K562 (cell line): ENCODE measurements around the gene KHSRP. TPM values are rescaled to one million over a fixed set of nuclear protein-coding genes. Genes with fewer than 3 reads are reported as not detected.
A peak's percentile ranks its signal among the peaks of the same experiment; 100 is the strongest.

Source experiments
- ATAC-seq: fragments of 200-7000 bp; cut with Tn5 transposase; 3 replicates; pipeline ENCODE4 v1.9.1; 2020; ENCODE audit warnings: moderate library complexity
- BruUV-seq: library from RNA; stranded (reverse); fragments of 400-500 nt; replicated peaks from 2 replicates; lab custom pipeline; 2021; lab: Mats Ljungman, UMichigan
- CTCF ChIA-PET: fragments of 300-600 bp; formaldehyde crosslinking; extraction: SDS; loops from one replicate; lab custom pipeline; 2021; ENCODE audit warnings: low intra/inter-chr PET ratio; lab: Yijun Ruan, JAX
- POLR2A ChIA-PET: fragments of 300-600, 350-650 bp; sonication (Branson Sonifier 250); formaldehyde crosslinking; extraction: SDS; loops from one replicate; lab custom pipeline; 2021; ENCODE audit warnings: antibody characterized with exemption, inconsistent platforms; lab: Yijun Ruan, JAX
- DNase-seq, 4 experiments: peaks; one replicate each; pipeline versions ENCODE4 v3.0.0 to v3.0.0-alpha.2; 2011 to 2018; ENCODE audit warnings: low spot score in 3 of 4, mixed read lengths in 3 of 4; ENCODE audit errors: extremely low read depth in 1 of 4
- FAIRE-seq: peaks from 2 replicates; lab custom pipeline; 2011; peaks lifted over from hg19 to GRCh38; lab: Jason Lieb, UNC
- H2AFZ ChIP-seq: 2 replicates; pipeline ENCODE4 v1.6.0; 2011; ENCODE audit warnings: low read depth, low read length, control low read depth, inconsistent platforms
- H3K27ac ChIP-seq: fragments of 200-600 bp; 3 replicates; pipeline ENCODE4 v1.8.0; 2011; ENCODE audit warnings: low read depth, mild to moderate bottlenecking, control low read depth, inconsistent platforms, low read length, moderate library complexity, mixed read lengths; ENCODE audit errors: extremely low read depth
- H3K27me3 ChIP-seq, 2 experiments: fragments of 300-600 bp in 1 of 2; 2 replicates in 1 of 2; 3 replicates in 1 of 2; pipeline versions ENCODE4 v1.6.0 to v1.8.0; 2011; ENCODE audit warnings: inconsistent platforms in 2 of 2, low read length in 2 of 2, mild to moderate bottlenecking in 1 of 2, mixed read lengths in 1 of 2, moderate library complexity in 1 of 2; ENCODE audit not compliant: control insufficient read depth in 2 of 2, insufficient read depth in 2 of 2
- H3K36me3 ChIP-seq: fragments of 300-600 bp; 3 replicates; pipeline ENCODE4 v1.8.0; 2011; ENCODE audit warnings: mild to moderate bottlenecking, low read length, inconsistent platforms; ENCODE audit not compliant: control insufficient read depth, insufficient read depth
- H3K4me1 ChIP-seq, 2 experiments: fragments of 200-600 bp in 1 of 2; replicated peaks in 1 of 2; 2 replicates in 1 of 2; 3 replicates in 1 of 2; pipeline versions ENCODE4 v1.5.1 to v1.8.0; 2011; ENCODE audit warnings: inconsistent platforms in 2 of 2, low read length in 2 of 2, mild to moderate bottlenecking in 1 of 2, mixed read lengths in 1 of 2, moderate library complexity in 1 of 2; ENCODE audit not compliant: control insufficient read depth in 2 of 2, insufficient read depth in 2 of 2
- H3K4me2 ChIP-seq: 2 replicates; pipeline ENCODE4 v1.6.1; 2011; ENCODE audit warnings: low read length, control low read depth, inconsistent platforms, mixed read lengths; ENCODE audit not compliant: insufficient read depth
- H3K4me3 ChIP-seq: fragments of 200-600 bp; sonication (generic), shearing (Covaris generic); 2 replicates; pipeline ENCODE4 v1.5.1; 2016; ENCODE audit warnings: control low read depth, inconsistent platforms
- H3K79me2 ChIP-seq: fragments of 200-600 bp; 3 replicates; pipeline ENCODE4 v1.8.0; 2011; ENCODE audit warnings: low read length, inconsistent platforms; ENCODE audit not compliant: control insufficient read depth, insufficient read depth
- H3K9ac ChIP-seq, 2 experiments: 2 replicates each; pipeline versions ENCODE4 v1.6.0 to v1.6.1; 2011; ENCODE audit warnings: low read depth in 2 of 2, low read length in 2 of 2, control low read depth in 1 of 2, inconsistent platforms in 1 of 2, mild to moderate bottlenecking in 1 of 2, mixed read lengths in 1 of 2; ENCODE audit not compliant: insufficient read depth in 1 of 2
- H3K9me1 ChIP-seq: one replicate; pipeline ENCODE4 v1.6.0; 2011; ENCODE audit warnings: inconsistent platforms, mild to moderate bottlenecking, low read length, moderate library complexity; ENCODE audit not compliant: control insufficient read depth, insufficient read depth
- H3K9me3 ChIP-seq: replicated peaks from 2 replicates; pipeline ENCODE4 v1.5.1; 2011; ENCODE audit warnings: low read depth, low read length, inconsistent platforms; ENCODE audit not compliant: control insufficient read depth, insufficient read depth
- H4K20me1 ChIP-seq: replicated peaks from 2 replicates; pipeline ENCODE4 v1.6.1; 2011; ENCODE audit warnings: low read length, inconsistent platforms, mixed read lengths; ENCODE audit not compliant: control insufficient read depth, insufficient read depth
- CBX8 ChIP-seq: fragments of 200-600 bp; sonication (generic); IDR thresholded peaks from 2 replicates; pipeline ENCODE4 v1.6.1; 2012; ENCODE audit warnings: borderline replicate concordance, mixed run types, low read depth, mild to moderate bottlenecking, moderate library complexity, mixed read lengths, low read length, control low read depth, inconsistent platforms; ENCODE audit not compliant: poor library complexity, severe bottlenecking; ENCODE audit errors: extremely low read depth
- FOXP1 ChIP-seq: sonication (generic); formaldehyde crosslinking; IDR thresholded peaks from 2 replicates; pipeline ENCODE4 v1.8.0; 2022; ENCODE audit warnings: mild to moderate bottlenecking, missing genetic modification reagents
- HEY1 ChIP-seq: fragments of 250-450 bp; sonication (Bioruptor Pico); IDR thresholded peaks from 2 replicates; pipeline ENCODE4 v1.5.0; 2020; ENCODE audit warnings: mild to moderate bottlenecking, moderate library complexity, borderline replicate concordance
- JUNB ChIP-seq: fragments of 450-650 bp; formaldehyde crosslinking; conservative IDR thresholded peaks from 2 replicates; pipeline ENCODE4 v1.4.0; 2020; ENCODE audit warnings: mild to moderate bottlenecking
- MAFF ChIP-seq: IDR thresholded peaks from 2 replicates; pipeline ENCODE4 v1.6.1; 2012; ENCODE audit warnings: low read length, improper control_type of control experiment
- NFXL1 ChIP-seq: fragments of 450-650 bp; formaldehyde crosslinking; IDR thresholded peaks from 2 replicates; pipeline ENCODE4 v1.4.0; 2021; ENCODE audit warnings: mild to moderate bottlenecking
- RHOXF2B ChIP-seq: fragments of 250-450 bp; sonication (Bioruptor Pico); conservative IDR thresholded peaks from 2 replicates; pipeline ENCODE4 v1.5.1; 2021
- ZNF217 ChIP-seq: sonication (generic); formaldehyde crosslinking; IDR thresholded peaks from 2 replicates; pipeline ENCODE4 v1.8.0; 2022; ENCODE audit warnings: mild to moderate bottlenecking, missing genetic modification reagents
- ZNF695 ChIP-seq: fragments of 450-650 bp; formaldehyde crosslinking; IDR thresholded peaks from 2 replicates; pipeline ENCODE4 v1.4.0; 2020; ENCODE audit warnings: mild to moderate bottlenecking, moderate library complexity
- ZNF76 ChIP-seq: fragments of 250-450 bp; sonication (Bioruptor Pico); IDR thresholded peaks from 2 replicates; pipeline ENCODE4 v1.4.0; 2020; ENCODE audit warnings: mild to moderate bottlenecking, moderate library complexity, borderline replicate concordance
- WGBS: fragments of 100-300 bp; shearing (Covaris generic); methylation state at CpG from one replicate; pipeline ENCODE4 v1.1.6; 2016; ENCODE audit warnings: low coverage, mixed read lengths; ENCODE audit not compliant: insufficient coverage; ENCODE audit errors: missing lambda C conversion rate; 5-methylcytosine and 5-hydroxymethylcytosine counted together
- in situ Hi-C: fragments of 300-500 bp; cut with MboI; formaldehyde crosslinking; loops from 4 replicates; pipeline ENCODE4 v1.15.0; 2018; ENCODE audit warnings: inconsistent platforms, mixed read lengths
- intact Hi-C: fragments of 100-400 bp; cut with micrococcal nuclease; formaldehyde crosslinking; loops from 2 replicates; pipeline ENCODE4 v1.14.2; 2022
- polyA plus RNA-seq, 8 experiments: library from polyadenylated mRNA; depleted of rRNA in 4 of 8; stranded (reverse) in 5 of 8; unstranded in 3 of 8; fragments of >200 nt; fragmentation: Nextera tagmentation in 2 of 8; fragmentation: Illumina TruSeq in 1 of 8; extraction: Ambion mirVana in 2 of 8; extraction: Trizol in 1 of 8; gene quantifications; 2 replicates each; pipeline versions ENCODE4 v1.2.1 to v1.2.3, GENCODE V29; 2011 to 2014; ENCODE audit warnings: inconsistent platforms in 1 of 8, missing spikeins in 1 of 8
- total RNA-seq, 7 experiments: library from RNA; depleted of rRNA in 6 of 7; stranded (reverse); fragments of >200 nt in 6 of 7; fragmentation: Illumina TruSeq in 2 of 7; extraction: Trizol in 2 of 7; gene quantifications; 2 replicates each; pipeline versions ENCODE4 v1.2.1 to v1.2.3, GENCODE V29; 2011 to 2021; ENCODE audit warnings: low replicate concordance in 1 of 7

The KHSRP gene
- total and polyA plus RNA-seq, 9 of the 15 experiments (the other 6 are each of a cell fraction or from before 2014, with no cell fraction given) = 4.2 to 564 (median 139) TPM

- CTCF ChIA-PET = no interaction called here
- no peak overlapping the region for H3K27ac ChIP-seq
- in situ Hi-C loops = no loop called here
- H3K9ac ChIP-seq = no peak overlapping the region
- no peak for ATAC-seq
- peak overlapping the region; percentile 65; the same call in 1 of the 2 replicates for H2AFZ ChIP-seq
- H3K27me3 ChIP-seq = no peaks in the 10 kb centered on the region
- TF ChIP-seq JUNB (CRISPR knock-in tag) (no peak), HEY1 (CRISPR knock-in tag) (no peak), ZNF695 (CRISPR knock-in tag) (no peak), NFXL1 (no peak), FOXP1 (CRISPR knock-in tag) (no peak), MAFF (no peak), ZNF217 (CRISPR knock-in tag) (no peak), ZNF76 (CRISPR knock-in tag) (no peak), RHOXF2B (CRISPR knock-in tag) (no peak), CBX8 (no peak)
- intact Hi-C loops = no loop called here
- no peak for FAIRE-seq
- no peak for DNase-seq
- no peak overlapping the region for H3K4me2 ChIP-seq
- H4K20me1 ChIP-seq = no peaks in the 10 kb centered on the region
- H3K4me3 ChIP-seq = no peak overlapping the region
- POLR2A ChIA-PET = interaction anchor here (0.8 kb wide), 1 partner anchor 1680 kb away, joined by 3 read pairs; no protein-coding TSS in a partner anchor
- H3K36me3 ChIP-seq = no peaks in the 10 kb centered on the region
- H3K79me2 ChIP-seq = no peaks in the 10 kb centered on the region
- no peaks in the 10 kb centered on the region for H3K9me3 ChIP-seq
- 51% methylated on average over 6 of the region's 10 CpGs for whole genome bisulfite sequencing
- BruUV-seq = no TSS peak
- H3K9me1 ChIP-seq = no peaks in the 10 kb centered on the region
- peaks cover 0 to 7% of the 10 kb centered on the region in 2 experiments; a peak in 2 of 5 replicates for H3K4me1 ChIP-seq
These were observed 22.6 kb downstream of the KHSRP start for GRCh38 chr19:6402058-6402457.
